Measurements from ENCODE around the gene PACRGL.

DNA sequence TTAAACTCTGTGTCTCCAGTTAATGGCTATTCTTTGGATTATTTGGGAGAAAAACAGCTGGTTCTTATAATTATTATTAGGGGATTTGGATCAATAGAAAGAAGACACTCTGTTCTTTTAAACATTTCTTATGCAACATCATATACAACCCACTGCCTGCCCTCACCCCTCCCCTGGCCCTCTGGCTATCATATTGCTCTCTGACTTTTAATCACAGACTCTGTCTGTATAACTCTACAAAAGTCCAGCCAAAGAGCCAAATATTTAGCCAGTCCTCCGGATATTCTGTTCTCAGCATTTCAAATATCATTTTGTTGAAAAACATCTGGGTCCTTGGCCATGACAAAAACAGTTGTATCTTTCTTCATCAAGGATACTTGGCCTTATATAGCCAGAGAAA lies 19.0 kb upstream of the PACRGL start:
- TF ChIP-seq POLR2A (IDR thresholded peaks at IDR 0.05), result no peak
- TF ChIP-seq, protein P1, sequence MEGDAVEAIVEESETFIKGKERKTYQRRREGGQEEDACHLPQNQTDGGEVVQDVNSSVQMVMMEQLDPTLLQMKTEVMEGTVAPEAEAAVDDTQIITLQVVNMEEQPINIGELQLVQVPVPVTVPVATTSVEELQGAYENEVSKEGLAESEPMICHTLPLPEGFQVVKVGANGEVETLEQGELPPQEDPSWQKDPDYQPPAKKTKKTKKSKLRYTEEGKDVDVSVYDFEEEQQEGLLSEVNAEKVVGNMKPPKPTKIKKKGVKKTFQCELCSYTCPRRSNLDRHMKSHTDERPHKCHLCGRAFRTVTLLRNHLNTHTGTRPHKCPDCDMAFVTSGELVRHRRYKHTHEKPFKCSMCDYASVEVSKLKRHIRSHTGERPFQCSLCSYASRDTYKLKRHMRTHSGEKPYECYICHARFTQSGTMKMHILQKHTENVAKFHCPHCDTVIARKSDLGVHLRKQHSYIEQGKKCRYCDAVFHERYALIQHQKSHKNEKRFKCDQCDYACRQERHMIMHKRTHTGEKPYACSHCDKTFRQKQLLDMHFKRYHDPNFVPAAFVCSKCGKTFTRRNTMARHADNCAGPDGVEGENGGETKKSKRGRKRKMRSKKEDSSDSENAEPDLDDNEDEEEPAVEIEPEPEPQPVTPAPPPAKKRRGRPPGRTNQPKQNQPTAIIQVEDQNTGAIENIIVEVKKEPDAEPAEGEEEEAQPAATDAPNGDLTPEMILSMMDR (IDR thresholded peaks at IDR 0.05), result no peak

Data from suprapubic skin (tissue), 3 donors.